Mesodermal cell (in vitro differentiated cells): Measurements from ENCODE around the gene PLAAT4.
"Not testable (repeated sequence)": the region's sequence is repeated elsewhere in the genome, so short reads cannot be mapped to it uniquely, and the experiment has no call there.

ENCODE experiments used
- H3K27ac ChIP-seq: 2 replicates; pipeline ENCODE4 v1.7.0; 2013; ENCODE audit warnings: mild to moderate bottlenecking, low read depth, low read length, moderate library complexity; ENCODE audit not compliant: severe bottlenecking
- H3K36me3 ChIP-seq: 2 replicates; pipeline ENCODE4 v1.7.1; 2013; ENCODE audit warnings: mild to moderate bottlenecking, low read length, moderate library complexity; ENCODE audit not compliant: control insufficient read depth, insufficient read depth
- H3K4me1 ChIP-seq: one replicate; pipeline ENCODE4 v1.7.1; 2013; ENCODE audit warnings: mild to moderate bottlenecking, low read length; ENCODE audit not compliant: insufficient read depth, control insufficient read depth, poor library complexity, severe bottlenecking
- H3K4me3 ChIP-seq: 2 replicates; pipeline ENCODE4 v1.7.0; 2013; ENCODE audit warnings: low read length, control low read depth, mild to moderate bottlenecking; ENCODE audit not compliant: insufficient read depth, poor library complexity, severe bottlenecking; ENCODE audit errors: extremely low read depth
- H3K9me3 ChIP-seq: 2 replicates; pipeline ENCODE4 v1.7.1; 2013; ENCODE audit warnings: mild to moderate bottlenecking, low read length, moderate library complexity; ENCODE audit not compliant: control insufficient read depth
- WGBS, 2 experiments: methylation state at CpG; one replicate each; pipeline ENCODE4 v1.1.5; 2013; ENCODE audit warnings: missing lambda C conversion rate in 2 of 2; ENCODE audit not compliant: insufficient coverage in 2 of 2; 5-methylcytosine and 5-hydroxymethylcytosine counted together

PLAAT4 gene

GRCh38 chr11:63572026-63572688 lies 35.5 kb downstream of the PLAAT4 start:
- Histone ChIP-seq H3K4me3 (no peak overlapping the region), H3K36me3 (no peaks in the 10 kb centered on the region), H3K4me1 (no peaks in the 10 kb centered on the region), H3K27ac (no peak overlapping the region), H3K9me3 (no peaks in the 10 kb centered on the region)
- WGBS, 2 experiments = 75 to 86% methylated on average over 2 of the region's 3 CpGs

- no peak overlapping the region for H3K27ac ChIP-seq
Observed at GRCh38 chr11:63573881-63574855, 37.6 kb downstream of the PLAAT4 start.

GRCh38 chr11:63574856-63575602 lies 38.4 kb downstream of the PLAAT4 start:
- Histone ChIP-seq H3K4me3 (no peak overlapping the region), H3K36me3 (no peaks in the 10 kb centered on the region), H3K9me3 (peaks cover 3% of the 10 kb centered on the region), H3K4me1 (no peaks in the 10 kb centered on the region), H3K27ac (no peak overlapping the region)
- WGBS, 2 experiments = 89 to 93% methylated on average over 7 of the region's 10 CpGs

More at GRCh38 chr11:63573881-63574855, 37.6 kb downstream of the PLAAT4 start:
- Histone ChIP-seq H3K36me3 (no peaks in the 10 kb centered on the region), H3K9me3 (no peaks in the 10 kb centered on the region), H3K4me1 (no peaks in the 10 kb centered on the region), H3K4me3 (no peak overlapping the region)
- WGBS, 2 experiments = 88 to 91% methylated on average over 11 to 14 of the region's 15 CpGs

GRCh38 chr11:63578882-63579281 lies 42.3 kb downstream of the PLAAT4 start:
- not testable (repeated sequence) for H3K27ac ChIP-seq, H3K4me1 ChIP-seq, H3K4me3 ChIP-seq, H3K36me3 ChIP-seq
- no CpG with 5 or more reads among the region's 3 CpGs for WGBS, 2 experiments
- H3K9me3 ChIP-seq = peaks cover 16% of the 10 kb centered on the region

- peaks cover 16% of the 10 kb centered on the region for H3K9me3 ChIP-seq
- not testable (repeated sequence) for H3K4me3 ChIP-seq, H3K27ac ChIP-seq, H3K4me1 ChIP-seq, H3K36me3 ChIP-seq
- 87 to 92% methylated on average over 5 to 7 of the region's 7 CpGs for WGBS, 2 experiments
Observed at GRCh38 chr11:63581224-63581623, 44.6 kb downstream of the PLAAT4 start.

GRCh38 chr11:63583357-63583677 lies 46.7 kb downstream of the PLAAT4 start:
- no peak overlapping the region for H3K4me3 ChIP-seq
- H3K27ac ChIP-seq = no peak overlapping the region
- no peaks in the 10 kb centered on the region for H3K4me1 ChIP-seq
- no peaks in the 10 kb centered on the region for H3K36me3 ChIP-seq
- H3K9me3 ChIP-seq = peaks cover 16% of the 10 kb centered on the region

- Histone ChIP-seq H3K4me1 (no peaks in the 10 kb centered on the region), H3K4me3 (no peak overlapping the region), H3K36me3 (no peaks in the 10 kb centered on the region), H3K27ac (no peak overlapping the region), H3K9me3 (peaks cover 10% of the 10 kb centered on the region)
- WGBS, 2 experiments = 69 to 94% methylated on average over 2 of the region's 6 CpGs
Observed at GRCh38 chr11:63586451-63587166, 50.0 kb downstream of the PLAAT4 start.

GRCh38 chr11:63589000-63589399 lies 52.4 kb downstream of the PLAAT4 start:
- WGBS, 2 experiments = no CpG with 5 or more reads among the region's 3 CpGs
- no peaks in the 10 kb centered on the region for H3K36me3 ChIP-seq
- no peak overlapping the region for H3K27ac ChIP-seq
- no peaks in the 10 kb centered on the region for H3K4me1 ChIP-seq
- H3K9me3 ChIP-seq = no peaks in the 10 kb centered on the region
- H3K4me3 ChIP-seq = no peak overlapping the region

GRCh38 chr11:63590024-63590788 lies 53.6 kb downstream of the PLAAT4 start:
- no peaks in the 10 kb centered on the region for H3K36me3 ChIP-seq
- WGBS, 2 experiments = 91 to 93% methylated on average over 17 to 18 of the region's 18 CpGs
- no peaks in the 10 kb centered on the region for H3K9me3 ChIP-seq
- H3K27ac ChIP-seq = no peak overlapping the region
- no peak overlapping the region for H3K4me3 ChIP-seq
- H3K4me1 ChIP-seq = no peaks in the 10 kb centered on the region

- H3K4me1 ChIP-seq = no peaks in the 10 kb centered on the region
- no peaks in the 10 kb centered on the region for H3K9me3 ChIP-seq
- H3K36me3 ChIP-seq = no peaks in the 10 kb centered on the region
- H3K4me3 ChIP-seq = no peak overlapping the region
- H3K27ac ChIP-seq = no peak overlapping the region
- WGBS, 2 experiments = 85% methylated on average over 3 of the region's 4 CpGs; no CpG with 5 or more reads in 1 of the 2 experiments
Observed at GRCh38 chr11:63592975-63593395, 56.4 kb downstream of the PLAAT4 start.
